ENCODE measurements around the gene TNS3. TPM values are rescaled to one million over a fixed set of nuclear protein-coding genes. Genes with fewer than 3 reads are reported as not detected.

TNS3 gene
- total and polyA plus RNA-seq, 2 donors (not counting 3 experiments of a cell fraction or from before 2014, with no cell fraction given) = 10.4 to 45.1 TPM

- Histone ChIP-seq H3K9me3 (replicated peaks; ENCODE audit: control insufficient read depth, insufficient read depth, low read length) (no peaks in the 10 kb centered on the region), H3K9ac (replicated peaks; ENCODE audit: extremely low read depth, insufficient read depth, low read length) (no peak overlapping the region), H2AFZ (ENCODE audit: low read depth, low read length) (no peak overlapping the region), H3K36me3 (ENCODE audit: control insufficient read depth in 2 of 2, extremely low read depth in 1 of 2, insufficient read depth in 2 of 2, low read length in 2 of 2) (no peaks in the 10 kb centered on the region), H3K9me1 (replicated peaks; ENCODE audit: control insufficient read depth, extremely low read depth, insufficient read depth, low read length) (no peaks in the 10 kb centered on the region), H3K27me3 (ENCODE audit: control insufficient read depth in 2 of 2, insufficient read depth in 2 of 2, low read length in 2 of 2) (no peaks in the 10 kb centered on the region), H3K79me2 (ENCODE audit: control insufficient read depth, insufficient read depth, low read length) (peaks cover 7% of the 10 kb centered on the region), H3K4me3 (replicated peaks in 1 of 3; ENCODE audit: insufficient read depth in 1 of 3, low read depth in 1 of 3, low read length in 3 of 3) (no peak overlapping the region), H3K4me1 (ENCODE audit: control insufficient read depth, extremely low read depth, insufficient read depth, low read length) (no peaks in the 10 kb centered on the region), H4K20me1 (replicated peaks; ENCODE audit: control insufficient read depth, extremely low read depth, insufficient read depth, low read length) (no peaks in the 10 kb centered on the region), H3K4me2 (ENCODE audit: insufficient read depth, low read length) (no peak overlapping the region), H3K27ac (ENCODE audit: insufficient read depth, low read depth, low read length) (no peak overlapping the region)
- no peak for FAIRE-seq
- DNase-seq (ENCODE audit: low read depth, low spot score) = no peak
- ChIA-PET CTCF (no interaction called here), POLR2A (no interaction called here)
- BruUV-seq (replicated peaks) = no TSS peak
- TF ChIP-seq EZH2 (IDR thresholded peaks at IDR 0.05; ENCODE audit: borderline replicate concordance, low read depth, low read length, severe bottlenecking) = no peak
- TF ChIP-seq MYC (IDR thresholded peaks at IDR 0.05; ENCODE audit: low read depth, low read length) = no peak
- no peak for TF ChIP-seq MAX (IDR thresholded peaks at IDR 0.05; ENCODE audit: insufficient read depth, insufficient read length)
- TF ChIP-seq CTCF (IDR thresholded peaks at IDR 0.05; ENCODE audit: extremely low read depth in 1 of 2, insufficient read depth in 1 of 2, low read depth in 1 of 2, low read length in 2 of 2) = no peak
- no peak for TF ChIP-seq POLR2A (IDR thresholded peaks at IDR 0.05; ENCODE audit: low read depth, low read length)
- no peak for TF ChIP-seq GATA2 (IDR thresholded peaks at IDR 0.05; ENCODE audit: insufficient read depth, insufficient read length, low read depth, low read length)
- no peak for TF ChIP-seq POLR2AphosphoS5 (IDR thresholded peaks at IDR 0.05; ENCODE audit: insufficient read depth, low read depth, low read length)
- no peak for TF ChIP-seq JUN (IDR thresholded peaks at IDR 0.05; ENCODE audit: borderline replicate concordance, insufficient read depth, insufficient read length, low read depth)
- no peak for TF ChIP-seq FOS (IDR thresholded peaks at IDR 0.05; ENCODE audit: borderline replicate concordance, insufficient read depth, low read length)
- dilution Hi-C loops (cut with MboI; ENCODE audit: extremely low pct_ligation_motif_present, low sequenced_read_pairs) = no loop called here
- intact Hi-C loops (cut with micrococcal nuclease) = no loop called here
These were observed 224.0 kb downstream of the TNS3 start for GRCh38 chr7:47357863-47358262.

Data from endothelial cell of umbilical vein (primary cell).